ENCODE results near the gene ZBED2.

The ZBED2 gene

GRCh38 chr3:111578867-111579266 lies 16.3 kb downstream of the ZBED2 start:
- TF ChIP-seq MYC (IDR thresholded peaks at IDR 0.05; ENCODE audit: low read depth, low read length) (no peak), MAX (IDR thresholded peaks at IDR 0.05; ENCODE audit: low read depth, low read length) (no peak), CTCF (IDR thresholded peaks at IDR 0.05; ENCODE audit: low read depth, low read length) (no peak), POLR2A (IDR thresholded peaks at IDR 0.05; ENCODE audit: extremely low read depth, insufficient read length) (no peak)
- DNase-seq (ENCODE audit: low read depth) = no peak
- no peak overlapping the region for H3K4me3 ChIP-seq (ENCODE audit: low read depth, low read length)

- no peak overlapping the region for H3K4me3 ChIP-seq (ENCODE audit: low read depth, low read length)
- no peak for TF ChIP-seq MYC (IDR thresholded peaks at IDR 0.05; ENCODE audit: low read depth, low read length)
- TF ChIP-seq CTCF (IDR thresholded peaks at IDR 0.05; ENCODE audit: low read depth, low read length) = peak; percentile 33
- DNase-seq (ENCODE audit: low read depth) = peak; percentile 45
Observed at GRCh38 chr3:111577798-111578685, 17.1 kb downstream of the ZBED2 start.

- H3K4me3 ChIP-seq (ENCODE audit: low read depth, low read length) = no peak overlapping the region
- TF ChIP-seq POLR2A (IDR thresholded peaks at IDR 0.05; ENCODE audit: extremely low read depth, insufficient read length) (no peak), MYC (IDR thresholded peaks at IDR 0.05; ENCODE audit: low read depth, low read length) (no peak), CTCF (IDR thresholded peaks at IDR 0.05; ENCODE audit: low read depth, low read length) (no peak), MAX (IDR thresholded peaks at IDR 0.05; ENCODE audit: low read depth, low read length) (no peak)
- no peak for DNase-seq (ENCODE audit: low read depth)
Observed at GRCh38 chr3:111577113-111577512, 18.0 kb downstream of the ZBED2 start.

- TF ChIP-seq POLR2A (IDR thresholded peaks at IDR 0.05; ENCODE audit: extremely low read depth, insufficient read length) (no peak), MAX (IDR thresholded peaks at IDR 0.05; ENCODE audit: low read depth, low read length) (no peak), MYC (IDR thresholded peaks at IDR 0.05; ENCODE audit: low read depth, low read length) (no peak), CTCF (IDR thresholded peaks at IDR 0.05; ENCODE audit: low read depth, low read length) (no peak)
- no peak for DNase-seq (ENCODE audit: low read depth)
- no peak overlapping the region for H3K4me3 ChIP-seq (ENCODE audit: low read depth, low read length)
Observed at GRCh38 chr3:111571907-111572460, 23.2 kb downstream of the ZBED2 start.

GRCh38 chr3:111571282-111571681 lies 23.9 kb downstream of the ZBED2 start:
- DNase-seq (ENCODE audit: low read depth) = no peak
- TF ChIP-seq POLR2A (IDR thresholded peaks at IDR 0.05; ENCODE audit: extremely low read depth, insufficient read length) (no peak), MYC (IDR thresholded peaks at IDR 0.05; ENCODE audit: low read depth, low read length) (no peak), MAX (IDR thresholded peaks at IDR 0.05; ENCODE audit: low read depth, low read length) (no peak), CTCF (IDR thresholded peaks at IDR 0.05; ENCODE audit: low read depth, low read length) (no peak)
- H3K4me3 ChIP-seq (ENCODE audit: low read depth, low read length) = no peak overlapping the region

Measured in NB4 (cell line).